C4-2B (cell line): ENCODE data around the gene EIF1B.

Experiments
- ZFX ChIP-seq: fragments of 450-650 bp; IDR thresholded peaks from 2 replicates; pipeline ENCODE4 v1.6.1; 2017
- TF ChIP-seq, protein P1 (sequence below): fragments of 450-650 bp; conservative IDR thresholded peaks from 2 replicates; pipeline ENCODE4 v1.5.1; 2017; ENCODE audit warnings: mild to moderate bottlenecking

DNA sequence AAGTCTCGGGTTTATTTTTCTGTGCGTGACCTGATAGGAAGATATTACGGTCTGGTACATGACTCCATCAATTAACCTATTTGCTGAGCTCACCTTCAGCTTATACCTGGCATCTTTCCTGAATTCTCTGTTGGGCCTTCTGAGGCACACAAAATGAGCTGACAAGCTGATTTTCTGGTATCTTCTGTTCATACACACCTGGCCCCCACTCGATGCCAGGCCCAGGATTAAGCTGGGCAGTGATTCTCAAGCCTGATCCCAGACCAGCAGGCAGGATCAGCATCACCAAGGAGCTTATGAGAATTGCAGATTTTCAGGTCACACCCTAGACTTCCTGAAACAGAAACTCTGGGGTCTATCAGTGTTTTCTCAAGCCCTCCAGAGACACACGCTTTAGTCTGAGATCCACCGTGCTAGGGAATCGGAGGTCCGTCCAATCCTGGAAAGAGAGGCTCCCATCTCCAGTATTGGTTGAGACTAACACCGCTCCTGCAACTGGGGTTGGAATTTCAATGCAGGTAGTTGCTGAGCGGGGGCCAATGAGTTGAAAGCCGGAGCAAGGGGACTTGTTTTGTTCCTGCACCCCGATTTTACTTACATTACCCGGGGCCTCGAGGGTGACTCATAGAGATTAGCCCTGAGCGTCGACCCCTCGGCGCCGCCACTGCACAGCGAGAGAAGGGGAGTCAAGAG is 636 bp upstream of the EIF1B start:
- TF ChIP-seq, protein P1, sequence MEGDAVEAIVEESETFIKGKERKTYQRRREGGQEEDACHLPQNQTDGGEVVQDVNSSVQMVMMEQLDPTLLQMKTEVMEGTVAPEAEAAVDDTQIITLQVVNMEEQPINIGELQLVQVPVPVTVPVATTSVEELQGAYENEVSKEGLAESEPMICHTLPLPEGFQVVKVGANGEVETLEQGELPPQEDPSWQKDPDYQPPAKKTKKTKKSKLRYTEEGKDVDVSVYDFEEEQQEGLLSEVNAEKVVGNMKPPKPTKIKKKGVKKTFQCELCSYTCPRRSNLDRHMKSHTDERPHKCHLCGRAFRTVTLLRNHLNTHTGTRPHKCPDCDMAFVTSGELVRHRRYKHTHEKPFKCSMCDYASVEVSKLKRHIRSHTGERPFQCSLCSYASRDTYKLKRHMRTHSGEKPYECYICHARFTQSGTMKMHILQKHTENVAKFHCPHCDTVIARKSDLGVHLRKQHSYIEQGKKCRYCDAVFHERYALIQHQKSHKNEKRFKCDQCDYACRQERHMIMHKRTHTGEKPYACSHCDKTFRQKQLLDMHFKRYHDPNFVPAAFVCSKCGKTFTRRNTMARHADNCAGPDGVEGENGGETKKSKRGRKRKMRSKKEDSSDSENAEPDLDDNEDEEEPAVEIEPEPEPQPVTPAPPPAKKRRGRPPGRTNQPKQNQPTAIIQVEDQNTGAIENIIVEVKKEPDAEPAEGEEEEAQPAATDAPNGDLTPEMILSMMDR = no peak
- no peak for TF ChIP-seq ZFX
